Transverse colon (tissue), 4 donors: Measurements from ENCODE around the gene NAP1L5. TPM values are rescaled to one million over a fixed set of nuclear protein-coding genes. Genes with fewer than 3 reads are reported as not detected.
A peak's percentile ranks its signal among the peaks of the same experiment; 100 is the strongest.

ENCODE experiments used
- DNase-seq: peaks from one replicate; pipeline ENCODE4 v3.0.0-alpha.2; 2019
- H3K27ac ChIP-seq, 4 donors: fragments of 200-600 bp; sonication (generic); 2 replicates each; pipeline ENCODE4 v1.5.1; 2016 to 2018; ENCODE audit warnings: inconsistent platforms in 4 of 4
- H3K27me3 ChIP-seq: fragments of 200-600 bp; sonication (generic); 2 replicates; pipeline ENCODE4 v1.5.1; 2017; ENCODE audit warnings: inconsistent platforms
- H3K36me3 ChIP-seq, 4 donors: fragments of 200-600 bp; sonication (generic); 2 replicates each; pipeline ENCODE4 v1.5.1; 2017 to 2019; ENCODE audit warnings: inconsistent platforms in 4 of 4
- H3K4me1 ChIP-seq, 4 donors: fragments of 200-600 bp; sonication (generic); 2 replicates each; pipeline ENCODE4 v1.5.1; 2017 to 2020; ENCODE audit warnings: inconsistent platforms in 4 of 4
- H3K4me3 ChIP-seq, 4 donors: fragments of 200-600 bp; sonication (generic); 1 replicate in 1 of 4; 2 replicates in 3 of 4; pipeline versions ENCODE4 v1.5.1 to v1.6.1; 2017 to 2019; ENCODE audit warnings: inconsistent platforms in 4 of 4
- H3K9me3 ChIP-seq, 2 donors: fragments of 200-600 bp; sonication (generic); 2 replicates each; pipeline ENCODE4 v1.5.1; 2017 to 2019; ENCODE audit warnings: inconsistent platforms in 2 of 2
- CTCF ChIP-seq, 5 experiments: fragments of 200-600 bp in 3 of 5; fragments of 450-650 bp in 2 of 5; sonication (generic) in 3 of 5; IDR thresholded peaks; 1 replicate in 2 of 5; 2 replicates in 3 of 5; pipeline ENCODE4 v1.5.1; 2016 to 2017; ENCODE audit warnings: antibody characterized with exemption in 5 of 5, inconsistent platforms in 3 of 5, mild to moderate bottlenecking in 2 of 5, moderate library complexity in 1 of 5
- EP300 ChIP-seq: sonication (generic); formaldehyde crosslinking; IDR thresholded peaks from one replicate; pipeline ENCODE4 v1.6.1; 2017; ENCODE audit warnings: antibody characterized with exemption, low read depth
- POLR2A ChIP-seq: fragments of 450-650 bp; IDR thresholded peaks from one replicate; pipeline ENCODE4 v1.6.1; 2016; ENCODE audit warnings: antibody characterized with exemption, mild to moderate bottlenecking, moderate library complexity
- POLR2AphosphoS5 ChIP-seq, 3 donors: sonication (generic); formaldehyde crosslinking; IDR thresholded peaks; one replicate each; pipeline ENCODE4 v1.6.1; 2016; ENCODE audit warnings: antibody characterized with exemption in 3 of 3
- WGBS, 2 donors: methylation state at CpG; one replicate each; pipeline ENCODE4 v1.1.5; 2018; ENCODE audit warnings: low coverage in 1 of 2; 5-methylcytosine and 5-hydroxymethylcytosine counted together
- in situ Hi-C, 4 donors: fragments of 200-750 bp; cut with MboI; loops; one replicate each; pipeline versions ENCODE4 v1.15.0 to v1.15.1; 2017; ENCODE audit warnings: low sequenced_read_pairs in 3 of 4, low pct_ligation_motif_present in 1 of 4, low pct_unique_long_range_greater_than_20kb in 1 of 4
- intact Hi-C: fragments of 100-400 bp; cut with DNase I; formaldehyde crosslinking; loops from one replicate; pipeline ENCODE4 v1.15.1; 2023; ENCODE audit warnings: low total_unique reads
- total RNA-seq, 4 donors: library from RNA; depleted of rRNA; stranded (reverse); fragments of >200 nt; gene quantifications; one replicate each; pipeline ENCODE4 v1.1.0, GENCODE V29; 2016

The NAP1L5 gene
- total RNA-seq, 4 donors from 2014 or later: 3.5 TPM; not detected in 2

DNA sequence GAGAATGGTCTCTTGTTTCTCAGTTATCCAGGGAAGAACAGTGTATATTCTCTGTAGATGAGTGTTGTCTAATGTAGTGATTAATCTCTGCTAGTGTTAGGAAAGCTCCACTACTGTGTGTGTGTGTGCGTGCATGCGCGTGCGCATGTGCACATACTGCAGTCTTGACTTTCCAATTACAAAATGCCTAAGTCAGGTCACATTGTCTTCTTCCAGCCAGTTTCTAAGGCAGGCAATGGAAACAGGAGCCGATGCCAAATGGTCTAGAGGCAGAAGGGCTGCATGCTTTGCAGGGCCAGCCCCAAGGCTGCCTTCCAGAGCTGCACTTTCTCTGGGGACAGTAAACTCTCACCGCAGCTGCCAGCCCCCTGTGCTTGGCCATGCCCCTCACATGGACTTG lies 30.5 kb upstream of the NAP1L5 start:
- H3K36me3 ChIP-seq: peaks cover 0 to 56% (median 17%) of the 10 kb centered on the region in 4 donors
- intact Hi-C loops (no loop called here), in situ Hi-C loops (no loop called here)
- TF ChIP-seq POLR2AphosphoS5 (IDR thresholded peaks at IDR 0.05): peak in 1 of 3 donors; percentile 23
- no peak for TF ChIP-seq CTCF (IDR thresholded peaks at IDR 0.05)
- DNase-seq: no peak
- H3K27ac ChIP-seq: no peak overlapping the region
- WGBS, 2 donors: 98 to 100% methylated on average over 1 to 6 of the region's 6 CpGs
- no peaks in the 10 kb centered on the region for H3K27me3 ChIP-seq
- no peak overlapping the region for H3K4me3 ChIP-seq
- no peaks in the 10 kb centered on the region for H3K9me3 ChIP-seq
- no peaks in the 10 kb centered on the region for H3K4me1 ChIP-seq

GRCh38 chr4:88725986-88726385 lies 28.4 kb upstream of the NAP1L5 start:
- H3K36me3 ChIP-seq: peaks cover 0 to 38% (median 11%) of the 10 kb centered on the region in 4 donors
- DNase-seq: no peak
- no peak overlapping the region for H3K4me3 ChIP-seq
- no peaks in the 10 kb centered on the region for H3K27me3 ChIP-seq
- intact Hi-C loops (no loop called here), in situ Hi-C loops (no loop called here)
- WGBS, 2 donors: 67 to 91% methylated on average over 2 of the region's 2 CpGs
- no peaks in the 10 kb centered on the region for H3K4me1 ChIP-seq
- no peak for TF ChIP-seq EP300
- no peak for TF ChIP-seq POLR2AphosphoS5 (IDR thresholded peaks at IDR 0.05)
- TF ChIP-seq POLR2A: no peak
- TF ChIP-seq CTCF (IDR thresholded peaks at IDR 0.05): no peak
- no peak overlapping the region for H3K27ac ChIP-seq
- no peaks in the 10 kb centered on the region for H3K9me3 ChIP-seq

DNA sequence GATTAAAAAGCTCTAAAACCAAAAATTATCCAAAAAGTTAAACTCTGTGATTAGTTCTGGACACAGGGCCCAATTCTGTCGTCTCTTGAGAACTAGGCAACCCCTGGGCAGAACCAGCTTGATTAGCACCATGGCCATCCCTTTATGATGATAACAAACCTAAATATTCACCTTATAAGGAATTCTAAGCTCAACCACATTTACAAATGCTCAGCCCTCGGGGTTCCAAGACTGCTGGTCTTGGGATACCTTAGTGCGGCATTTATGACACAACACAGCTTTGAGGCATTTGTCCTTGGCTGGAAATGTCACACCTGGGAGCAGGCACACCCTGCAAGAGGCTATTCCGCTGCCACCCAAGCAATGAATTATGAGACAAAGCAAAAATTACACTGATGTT lies 27.5 kb upstream of the NAP1L5 start:
- Histone ChIP-seq H3K4me1 (no peaks in the 10 kb centered on the region), H3K4me3 (no peak overlapping the region), H3K27me3 (no peaks in the 10 kb centered on the region), H3K27ac (no peak overlapping the region), H3K9me3 (no peaks in the 10 kb centered on the region), H3K36me3 (peaks cover 0 to 30% (median 6%) of the 10 kb centered on the region in 4 donors)
- WGBS, 2 donors: 78 to 98% methylated on average over 1 to 4 of the region's 4 CpGs
- TF ChIP-seq POLR2A: no peak
- no peak for TF ChIP-seq EP300
- no peak for TF ChIP-seq CTCF (IDR thresholded peaks at IDR 0.05)
- no peak for TF ChIP-seq POLR2AphosphoS5 (IDR thresholded peaks at IDR 0.05)
- DNase-seq: no peak
- in situ Hi-C loops: no loop called here
- intact Hi-C loops: no loop called here

- H3K4me3 ChIP-seq: no peak overlapping the region
- intact Hi-C loops: no loop called here
- peaks cover 0 to 24% (median 6%) of the 10 kb centered on the region in 4 donors for H3K36me3 ChIP-seq
- H3K9me3 ChIP-seq: no peaks in the 10 kb centered on the region
- TF ChIP-seq EP300 (no peak), CTCF (IDR thresholded peaks at IDR 0.05) (no peak), POLR2A (no peak), POLR2AphosphoS5 (IDR thresholded peaks at IDR 0.05) (no peak)
- H3K27me3 ChIP-seq: no peaks in the 10 kb centered on the region
- no peak for DNase-seq
- 94 to 100% methylated on average over 1 to 2 of the region's 2 CpGs for WGBS, 2 donors
- in situ Hi-C loops: loop anchor here in 2 of 4 donors (25.0 kb wide), 1 partner anchor 313 kb away; no protein-coding TSS in a partner anchor
- no peaks in the 10 kb centered on the region for H3K4me1 ChIP-seq
- no peak overlapping the region for H3K27ac ChIP-seq
Observed at GRCh38 chr4:88724406-88724805, 26.8 kb upstream of the NAP1L5 start.
